Measurements from ENCODE around the gene SUSD2. TPM values are rescaled to one million over a fixed set of nuclear protein-coding genes. Genes with fewer than 3 reads are reported as not detected.

Gene SUSD2
- total and polyA plus RNA-seq, 2 of the 4 experiments (the other 2 are of a cell fraction) = 0.18 to 1.6 TPM

DNA sequence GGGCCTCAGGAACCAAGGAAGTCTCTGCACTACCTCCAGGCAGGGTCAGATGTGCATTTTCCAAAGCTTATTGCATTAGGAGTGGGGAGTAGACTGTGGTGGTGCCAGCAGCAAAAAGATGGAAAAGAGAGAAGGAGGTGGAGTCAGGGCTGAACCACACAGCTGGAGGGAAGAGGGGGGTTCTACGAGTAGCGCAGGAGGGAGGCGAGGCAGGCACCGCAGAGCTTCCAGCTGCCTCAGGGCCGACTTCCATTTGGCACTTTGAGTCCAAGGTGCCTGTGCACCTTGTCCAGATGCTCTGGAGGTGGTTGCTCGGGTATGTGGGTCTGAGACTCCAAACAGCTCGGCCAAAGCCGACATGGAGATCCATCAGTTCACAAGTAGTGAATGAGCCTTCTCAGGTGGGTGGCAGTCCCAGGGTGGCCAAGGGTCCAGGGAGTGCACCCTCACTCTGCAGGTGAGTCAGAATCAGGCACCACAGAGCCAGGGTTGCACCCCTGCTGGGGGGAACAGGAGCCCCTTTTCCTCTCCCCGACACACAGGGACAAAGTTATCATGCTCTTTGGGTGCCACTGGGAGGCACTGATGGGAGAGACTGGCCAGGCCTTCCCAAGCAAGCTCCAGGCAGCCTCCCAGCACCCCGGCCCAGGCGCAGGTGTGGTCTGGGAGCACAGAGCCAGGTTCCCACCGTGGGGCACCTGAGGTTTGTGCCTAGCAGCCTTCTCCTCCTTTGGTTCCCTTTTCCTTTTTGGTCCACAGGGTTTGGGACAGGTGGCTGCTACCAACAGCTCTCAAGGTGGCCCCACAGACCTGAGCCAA, 33.4 kb downstream of the SUSD2 start (continued):
- no peak for TF ChIP-seq BHLHE40 (IDR thresholded peaks at IDR 0.05; ENCODE audit: low read depth, low read length)

- dilution Hi-C loops (cut with HindIII; ENCODE audit: low sequenced_read_pairs, unreplicated experiment) (no loop called here), in situ Hi-C loops (cut with MboI; ENCODE audit: low sequenced_read_pairs) (no loop called here), intact Hi-C loops (cut with micrococcal nuclease) (no loop called here)
- H3K9me1 ChIP-seq (ENCODE audit: insufficient read depth, low read length) = no peaks in the 10 kb centered on the region
- no peak overlapping the region; the same call in 2 of the 3 replicates for H2BK15ac ChIP-seq (ENCODE audit: low read depth, low read length)
- no peaks in the 10 kb centered on the region for H3K27me3 ChIP-seq (ENCODE audit: control insufficient read depth, insufficient read depth, low read length)
- H3K18ac ChIP-seq (ENCODE audit: low read depth, low read length) = no peak overlapping the region
- H3K9ac ChIP-seq (ENCODE audit: low read depth, low read length) = no peak overlapping the region
- no peak overlapping the region for H3K4me2 ChIP-seq (ENCODE audit: low read depth, low read length)
- no peak overlapping the region for H2AK9ac ChIP-seq (replicated peaks; ENCODE audit: low read depth, low read length, poor library complexity)
- H3K36me3 ChIP-seq (ENCODE audit: control insufficient read depth, insufficient read depth, low read length) = no peaks in the 10 kb centered on the region
- no peak overlapping the region for H2BK5ac ChIP-seq (ENCODE audit: low read depth, low read length, poor library complexity, severe bottlenecking)
- no peak overlapping the region for H3K14ac ChIP-seq (replicated peaks; ENCODE audit: low read depth, low read length)
- H3K4ac ChIP-seq (ENCODE audit: low read depth, low read length) = no peak overlapping the region; the same call in 1 of the 2 replicates
- peaks cover 4% of the 10 kb centered on the region; the same call in 1 of the 2 replicates for H3K9me3 ChIP-seq (ENCODE audit: control insufficient read depth, insufficient read depth, low read length)
- CTCF ChIA-PET = no interaction called here
- H3K56ac ChIP-seq (ENCODE audit: extremely low read depth, insufficient read depth, low read length) = no peak overlapping the region
- no peaks in the 10 kb centered on the region for H3K79me1 ChIP-seq (ENCODE audit: low read depth in 1 of 2, low read length in 2 of 2)
- 0 out of 2 replicates have a peak overlapping the region, but pooled peaks have one; percentile 19 for H2BK120ac ChIP-seq (ENCODE audit: low read depth, low read length)
- H3K4me3 ChIP-seq (ENCODE audit: insufficient read depth, low read depth, low read length) = no peak overlapping the region
- POLR2A ChIA-PET (ENCODE audit: unreplicated experiment) = no interaction called here
- DNase-seq = no peak
- H2BK20ac ChIP-seq (ENCODE audit: low read depth, low read length) = no peak overlapping the region; the same call in 1 of the 2 replicates
- no peak overlapping the region for H3K23ac ChIP-seq (ENCODE audit: low read depth, low read length)
- no peak overlapping the region for H3K27ac ChIP-seq (ENCODE audit: insufficient read depth, low read length)
- H4K20me1 ChIP-seq (ENCODE audit: insufficient read depth, low read length) = no peaks in the 10 kb centered on the region
- no peak for ATAC-seq (ENCODE audit: low read depth)
- no peak overlapping the region for H4K8ac ChIP-seq (ENCODE audit: low read depth in 2 of 2, low read length in 2 of 2)
- no peak overlapping the region for H4K91ac ChIP-seq (ENCODE audit: insufficient read depth, low read depth, low read length)
- WGBS, 2 experiments (ENCODE audit: extremely low coverage in 2 of 2, insufficient read length in 1 of 2) = 100% methylated on average over 3 of the region's 12 CpGs; no CpG with 5 or more reads in 1 of the 2 experiments
- no peaks in the 10 kb centered on the region for H3K4me1 ChIP-seq (ENCODE audit: control insufficient read depth, insufficient read depth, low read length)
- H2AK5ac ChIP-seq (ENCODE audit: low read depth, low read length) = peak overlapping the region; percentile 50
- H2AFZ ChIP-seq (replicated peaks; ENCODE audit: low read length, poor library complexity) = no peak overlapping the region
- BruUV-seq (replicated peaks) = no TSS peak
- H4K5ac ChIP-seq (ENCODE audit: low read depth, low read length) = no peak overlapping the region
- TF ChIP-seq RAD21 (IDR thresholded peaks at IDR 0.05; ENCODE audit: low read length) (no peak), FOS (IDR thresholded peaks at IDR 0.05; ENCODE audit: low read depth, low read length) (no peak), MAFK (IDR thresholded peaks at IDR 0.05; ENCODE audit: low read depth, low read length) (no peak), POLR2A (IDR thresholded peaks at IDR 0.05; ENCODE audit: low read depth, low read length) (no peak), CEBPB (IDR thresholded peaks at IDR 0.05; ENCODE audit: low read depth, low read length) (no peak), RFX5 (IDR thresholded peaks at IDR 0.05; ENCODE audit: low read depth, low read length) (no peak), CHD1 (IDR thresholded peaks at IDR 0.05; ENCODE audit: low read depth, low read length) (no peak), MXI1 (IDR thresholded peaks at IDR 0.05; ENCODE audit: borderline replicate concordance, low read depth, low read length) (no peak), MAZ (IDR thresholded peaks at IDR 0.05; ENCODE audit: borderline replicate concordance, low read depth, low read length) (no peak), NFE2L2 (IDR thresholded peaks at IDR 0.05; ENCODE audit: low read depth, low read length) (no peak), BHLHE40 (IDR thresholded peaks at IDR 0.05; ENCODE audit: low read depth, low read length) (no peak), RCOR1 (IDR thresholded peaks at IDR 0.05; ENCODE audit: insufficient replicate concordance, low read length) (no peak), SMC3 (IDR thresholded peaks at IDR 0.05; ENCODE audit: low read depth, low read length) (no peak)
- TF ChIP-seq, protein P1, sequence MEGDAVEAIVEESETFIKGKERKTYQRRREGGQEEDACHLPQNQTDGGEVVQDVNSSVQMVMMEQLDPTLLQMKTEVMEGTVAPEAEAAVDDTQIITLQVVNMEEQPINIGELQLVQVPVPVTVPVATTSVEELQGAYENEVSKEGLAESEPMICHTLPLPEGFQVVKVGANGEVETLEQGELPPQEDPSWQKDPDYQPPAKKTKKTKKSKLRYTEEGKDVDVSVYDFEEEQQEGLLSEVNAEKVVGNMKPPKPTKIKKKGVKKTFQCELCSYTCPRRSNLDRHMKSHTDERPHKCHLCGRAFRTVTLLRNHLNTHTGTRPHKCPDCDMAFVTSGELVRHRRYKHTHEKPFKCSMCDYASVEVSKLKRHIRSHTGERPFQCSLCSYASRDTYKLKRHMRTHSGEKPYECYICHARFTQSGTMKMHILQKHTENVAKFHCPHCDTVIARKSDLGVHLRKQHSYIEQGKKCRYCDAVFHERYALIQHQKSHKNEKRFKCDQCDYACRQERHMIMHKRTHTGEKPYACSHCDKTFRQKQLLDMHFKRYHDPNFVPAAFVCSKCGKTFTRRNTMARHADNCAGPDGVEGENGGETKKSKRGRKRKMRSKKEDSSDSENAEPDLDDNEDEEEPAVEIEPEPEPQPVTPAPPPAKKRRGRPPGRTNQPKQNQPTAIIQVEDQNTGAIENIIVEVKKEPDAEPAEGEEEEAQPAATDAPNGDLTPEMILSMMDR (conservative IDR thresholded peaks at IDR 0.05; ENCODE audit: low read depth, low read length) = no peak
Measured at GRCh38 chr22:24216541-24217209, 35.4 kb downstream of the SUSD2 start.

Data from IMR-90 (cell line).